Prostate gland (tissue), 2 donors: Measurements from ENCODE around the gene TTC33.

ENCODE experiments used
- POLR2A ChIP-seq: fragments of 450-650 bp; IDR thresholded peaks from one replicate; pipeline ENCODE4 v1.6.1; 2016; ENCODE audit warnings: antibody characterized with exemption, mild to moderate bottlenecking
- POLR2AphosphoS5 ChIP-seq: sonication (generic); formaldehyde crosslinking; IDR thresholded peaks from one replicate; pipeline ENCODE4 v1.6.1; 2017; ENCODE audit warnings: antibody characterized with exemption
- TF ChIP-seq, protein P1 (sequence below), 4 experiments: fragments of 200-600 bp in 2 of 4; fragments of 450-650 bp in 2 of 4; sonication (generic) in 2 of 4; IDR thresholded peaks; 1 replicate in 3 of 4; 2 replicates in 1 of 4; pipeline ENCODE4 v1.5.1; 2016 to 2019; ENCODE audit warnings: antibody characterized with exemption in 4 of 4, mild to moderate bottlenecking in 2 of 4, moderate library complexity in 2 of 4

DNA sequence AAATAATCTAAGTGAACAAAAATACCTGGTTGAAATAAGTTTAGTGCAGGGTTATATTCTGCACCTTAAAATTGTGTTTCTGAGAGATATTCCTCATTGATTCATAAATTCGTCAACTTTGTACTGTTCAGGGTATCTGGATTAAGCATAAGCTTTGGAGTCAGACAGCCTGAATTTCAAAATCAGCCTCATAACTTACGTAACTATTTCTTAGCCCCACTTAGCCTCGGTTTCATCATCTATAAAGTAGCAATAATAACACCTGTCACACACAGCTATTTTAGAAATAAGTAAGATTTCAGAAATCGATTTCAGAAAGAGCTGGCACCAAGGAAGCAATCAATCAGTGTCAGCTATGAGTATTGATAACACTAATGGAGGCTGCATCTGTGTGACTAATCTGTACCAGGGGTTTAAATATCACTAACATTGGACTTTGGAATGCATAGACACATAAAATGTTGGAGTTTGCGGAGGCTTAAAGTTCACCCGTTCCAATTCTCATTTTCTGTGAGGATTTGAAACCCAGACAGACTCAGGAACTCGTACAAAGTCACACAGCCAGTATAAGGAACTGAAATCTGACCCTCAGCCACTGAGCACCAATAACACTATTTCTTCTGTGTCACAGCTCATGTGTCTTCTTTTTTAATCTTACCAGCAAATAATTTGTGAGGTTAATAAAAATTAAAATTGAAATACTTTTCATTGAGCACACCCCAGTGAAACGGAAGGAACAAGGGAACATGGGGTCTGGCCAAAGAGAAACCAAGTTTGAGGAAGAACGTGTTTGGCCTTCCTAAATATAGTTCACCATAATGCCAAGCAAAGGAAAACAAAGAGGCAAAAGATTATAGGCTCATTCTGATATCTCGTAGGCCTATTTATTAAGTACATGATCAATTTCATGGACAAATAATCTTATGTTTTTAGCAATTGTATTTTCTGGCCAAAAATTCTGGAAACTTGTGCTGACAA is 270.5 kb downstream of the TTC33 start:
- TF ChIP-seq, protein P1, sequence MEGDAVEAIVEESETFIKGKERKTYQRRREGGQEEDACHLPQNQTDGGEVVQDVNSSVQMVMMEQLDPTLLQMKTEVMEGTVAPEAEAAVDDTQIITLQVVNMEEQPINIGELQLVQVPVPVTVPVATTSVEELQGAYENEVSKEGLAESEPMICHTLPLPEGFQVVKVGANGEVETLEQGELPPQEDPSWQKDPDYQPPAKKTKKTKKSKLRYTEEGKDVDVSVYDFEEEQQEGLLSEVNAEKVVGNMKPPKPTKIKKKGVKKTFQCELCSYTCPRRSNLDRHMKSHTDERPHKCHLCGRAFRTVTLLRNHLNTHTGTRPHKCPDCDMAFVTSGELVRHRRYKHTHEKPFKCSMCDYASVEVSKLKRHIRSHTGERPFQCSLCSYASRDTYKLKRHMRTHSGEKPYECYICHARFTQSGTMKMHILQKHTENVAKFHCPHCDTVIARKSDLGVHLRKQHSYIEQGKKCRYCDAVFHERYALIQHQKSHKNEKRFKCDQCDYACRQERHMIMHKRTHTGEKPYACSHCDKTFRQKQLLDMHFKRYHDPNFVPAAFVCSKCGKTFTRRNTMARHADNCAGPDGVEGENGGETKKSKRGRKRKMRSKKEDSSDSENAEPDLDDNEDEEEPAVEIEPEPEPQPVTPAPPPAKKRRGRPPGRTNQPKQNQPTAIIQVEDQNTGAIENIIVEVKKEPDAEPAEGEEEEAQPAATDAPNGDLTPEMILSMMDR (IDR thresholded peaks at IDR 0.05) = no peak
- TF ChIP-seq POLR2AphosphoS5 (no peak), POLR2A (no peak)
